Peyer's patch (tissue), 4 donors: Measurements from ENCODE around the gene TMEM266. TPM values are rescaled to one million over a fixed set of nuclear protein-coding genes. Genes with fewer than 3 reads are reported as not detected.

Experiments
- DNase-seq, 3 donors: peaks; one replicate each; pipeline ENCODE4 v3.0.0-alpha.2; 2017 to 2019
- H3K27ac ChIP-seq, 4 donors: fragments of 200-600 bp; sonication (generic); one replicate each; pipeline ENCODE4 v1.5.1; 2016 to 2019
- H3K27me3 ChIP-seq, 2 donors: fragments of 200-600 bp; sonication (generic); one replicate each; pipeline ENCODE4 v1.5.1; 2019
- H3K36me3 ChIP-seq, 3 donors: fragments of 200-600 bp; sonication (generic); one replicate each; pipeline ENCODE4 v1.5.1; 2016 to 2019
- H3K4me1 ChIP-seq, 4 donors: fragments of 200-600 bp; sonication (generic); one replicate each; pipeline ENCODE4 v1.5.1; 2016 to 2019
- H3K4me3 ChIP-seq, 4 donors: fragments of 200-600 bp; sonication (generic); 1 replicate in 3 of 4; 2 replicates in 1 of 4; pipeline ENCODE4 v1.5.1; 2016 to 2019; ENCODE audit warnings: mild to moderate bottlenecking in 1 of 4
- H3K9me3 ChIP-seq, 4 donors: fragments of 200-600 bp; sonication (generic); one replicate each; pipeline ENCODE4 v1.5.1; 2016 to 2019; ENCODE audit warnings: mild to moderate bottlenecking in 1 of 4
- POLR2A ChIP-seq, 2 donors: fragments of 450-650 bp; IDR thresholded peaks; one replicate each; pipeline ENCODE4 v1.5.1; 2017; ENCODE audit warnings: antibody characterized with exemption in 2 of 2, mild to moderate bottlenecking in 2 of 2, moderate library complexity in 2 of 2
- total RNA-seq, 4 donors: library from RNA; depleted of rRNA; stranded (reverse); fragments of >200 nt; gene quantifications; one replicate each; pipeline ENCODE4 v1.1.0, GENCODE V29; 2016
- TF ChIP-seq, protein P1 (sequence below), 6 experiments: fragments of 450-650 bp in 4 of 6; fragments of 200-600 bp in 2 of 6; sonication (generic) in 1 of 6; IDR thresholded peaks; one replicate each; pipeline ENCODE4 v1.5.1; 2017 to 2019; ENCODE audit warnings: antibody characterized with exemption in 6 of 6, mild to moderate bottlenecking in 3 of 6, moderate library complexity in 1 of 6

Gene TMEM266
- total RNA-seq, 4 donors from 2014 or later = not detected

DNA sequence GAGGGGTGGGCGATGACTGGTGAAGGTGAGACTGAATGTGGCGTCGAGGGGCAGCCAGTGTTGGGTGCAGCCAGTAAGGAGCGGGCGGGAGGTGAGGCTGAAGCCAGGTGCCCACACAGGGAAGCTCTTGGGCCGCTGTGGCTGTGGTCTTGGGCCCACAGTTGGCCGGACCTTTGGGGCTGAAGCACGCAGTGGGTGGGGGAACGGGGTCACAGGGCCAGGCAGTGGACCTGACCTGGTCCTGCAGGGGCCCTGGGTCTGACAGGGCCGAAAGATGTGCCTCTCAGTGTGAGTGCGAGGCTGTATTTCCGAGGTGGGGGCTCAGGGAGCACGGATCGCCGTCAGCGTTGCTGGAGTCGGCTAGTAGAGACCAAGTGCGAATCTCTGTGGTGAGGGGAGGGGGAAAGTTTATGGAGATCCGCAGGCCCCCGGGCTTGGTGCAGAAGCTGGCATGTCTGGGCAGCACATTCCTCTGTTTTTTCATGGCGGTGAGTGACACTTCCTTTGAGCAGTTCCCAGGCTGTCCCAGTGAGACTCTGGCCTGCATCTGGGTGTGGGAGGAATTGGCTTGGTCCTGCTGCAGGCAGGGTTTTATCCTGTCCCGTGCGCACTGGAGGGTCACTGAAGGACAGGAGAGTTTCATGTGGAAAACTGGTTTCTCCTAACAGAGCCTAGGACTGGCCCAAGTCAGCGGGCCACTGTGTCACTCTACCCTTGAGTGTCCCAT is 100.8 kb downstream of the TMEM266 start:
- Histone ChIP-seq H3K4me3 (no peak overlapping the region), H3K27me3 (no peaks in the 10 kb centered on the region), H3K27ac (no peak overlapping the region), H3K36me3 (no peaks in the 10 kb centered on the region), H3K4me1 (peaks cover 0 to 10% (median 0%) of the 10 kb centered on the region in 4 donors), H3K9me3 (no peaks in the 10 kb centered on the region)
- no peak for DNase-seq
- TF ChIP-seq, protein P1, sequence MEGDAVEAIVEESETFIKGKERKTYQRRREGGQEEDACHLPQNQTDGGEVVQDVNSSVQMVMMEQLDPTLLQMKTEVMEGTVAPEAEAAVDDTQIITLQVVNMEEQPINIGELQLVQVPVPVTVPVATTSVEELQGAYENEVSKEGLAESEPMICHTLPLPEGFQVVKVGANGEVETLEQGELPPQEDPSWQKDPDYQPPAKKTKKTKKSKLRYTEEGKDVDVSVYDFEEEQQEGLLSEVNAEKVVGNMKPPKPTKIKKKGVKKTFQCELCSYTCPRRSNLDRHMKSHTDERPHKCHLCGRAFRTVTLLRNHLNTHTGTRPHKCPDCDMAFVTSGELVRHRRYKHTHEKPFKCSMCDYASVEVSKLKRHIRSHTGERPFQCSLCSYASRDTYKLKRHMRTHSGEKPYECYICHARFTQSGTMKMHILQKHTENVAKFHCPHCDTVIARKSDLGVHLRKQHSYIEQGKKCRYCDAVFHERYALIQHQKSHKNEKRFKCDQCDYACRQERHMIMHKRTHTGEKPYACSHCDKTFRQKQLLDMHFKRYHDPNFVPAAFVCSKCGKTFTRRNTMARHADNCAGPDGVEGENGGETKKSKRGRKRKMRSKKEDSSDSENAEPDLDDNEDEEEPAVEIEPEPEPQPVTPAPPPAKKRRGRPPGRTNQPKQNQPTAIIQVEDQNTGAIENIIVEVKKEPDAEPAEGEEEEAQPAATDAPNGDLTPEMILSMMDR (IDR thresholded peaks at IDR 0.05) = no peak
- TF ChIP-seq POLR2A (IDR thresholded peaks at IDR 0.05) = no peak

DNA sequence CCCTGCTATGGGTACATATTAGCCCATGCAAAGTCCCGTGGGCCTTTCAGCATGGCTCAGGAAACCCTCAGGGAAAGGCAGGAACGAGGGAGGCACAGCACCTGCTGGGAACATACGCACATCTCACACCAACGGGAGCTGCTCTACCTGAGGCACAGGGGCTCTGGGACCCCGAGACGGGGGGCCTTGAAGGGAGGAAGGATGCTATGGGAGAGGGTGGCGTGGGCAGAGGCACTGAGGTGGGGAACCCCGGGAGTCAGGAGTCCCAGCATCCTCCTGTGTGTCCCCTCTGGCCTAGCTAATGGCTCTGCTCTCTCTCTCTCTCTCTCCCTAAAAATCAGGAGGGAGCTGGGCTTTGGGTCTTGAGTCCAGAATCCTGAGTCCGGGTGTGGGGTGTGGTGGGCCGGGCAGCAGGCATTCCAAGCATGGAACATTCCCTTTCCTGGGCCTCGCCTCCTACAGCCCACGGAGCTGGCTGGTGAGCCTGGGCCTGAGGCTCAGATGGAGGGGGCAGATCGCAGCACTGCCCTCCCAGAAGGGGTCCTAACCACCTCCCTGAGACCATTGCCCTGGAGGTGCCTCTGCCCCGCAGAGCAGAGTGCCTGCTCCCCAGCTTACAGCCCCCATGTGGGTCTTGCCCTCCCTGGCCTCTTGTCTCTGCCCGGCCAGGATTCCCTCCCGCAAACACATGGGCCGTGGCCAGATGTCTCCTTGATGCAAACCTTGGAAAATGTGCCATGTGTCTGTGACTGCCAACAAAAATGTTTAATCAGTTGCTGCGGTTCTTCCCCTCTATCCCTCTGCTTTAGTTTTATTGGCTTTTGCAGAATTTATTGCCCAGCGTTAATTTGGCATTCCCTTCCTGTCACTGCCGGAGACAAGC is 101.6 kb downstream of the TMEM266 start:
- no peak overlapping the region for H3K4me3 ChIP-seq
- no peaks in the 10 kb centered on the region for H3K9me3 ChIP-seq
- H3K27me3 ChIP-seq = no peaks in the 10 kb centered on the region
- DNase-seq = no peak
- H3K27ac ChIP-seq = peak overlapping the region in 1 of 4 donors; percentile 17
- H3K4me1 ChIP-seq = peaks cover 0 to 10% (median 0%) of the 10 kb centered on the region in 4 donors
- TF ChIP-seq, protein P1 (IDR thresholded peaks at IDR 0.05) = no peak
- TF ChIP-seq POLR2A (IDR thresholded peaks at IDR 0.05) = no peak
- H3K36me3 ChIP-seq = no peaks in the 10 kb centered on the region

DNA sequence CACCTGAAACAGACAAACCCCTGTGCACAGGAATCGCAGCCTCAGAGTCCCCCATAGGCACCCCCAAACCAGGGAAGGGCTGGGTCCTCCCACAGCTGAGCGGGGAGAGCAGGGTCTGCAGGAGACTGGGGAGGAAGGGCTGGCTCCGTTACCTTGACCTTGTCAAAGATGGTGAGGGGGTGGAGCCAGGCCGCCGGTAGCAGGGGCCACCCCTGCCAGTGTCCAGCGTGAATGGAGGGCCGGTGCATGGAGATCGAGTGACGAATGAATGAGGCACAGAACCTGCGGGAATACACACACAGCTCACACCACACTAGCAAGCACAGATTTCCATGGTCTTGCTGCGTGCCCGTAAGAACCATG is 102.2 kb downstream of the TMEM266 start:
- H3K9me3 ChIP-seq = no peaks in the 10 kb centered on the region
- H3K27me3 ChIP-seq = no peaks in the 10 kb centered on the region
- no peak overlapping the region for H3K4me3 ChIP-seq
- H3K36me3 ChIP-seq = no peaks in the 10 kb centered on the region
- TF ChIP-seq, protein P1 (IDR thresholded peaks at IDR 0.05) = no peak
- TF ChIP-seq POLR2A (IDR thresholded peaks at IDR 0.05) = no peak
- no peak for DNase-seq
- peaks cover 0 to 10% (median 0%) of the 10 kb centered on the region in 4 donors for H3K4me1 ChIP-seq
- no peak overlapping the region for H3K27ac ChIP-seq

DNA sequence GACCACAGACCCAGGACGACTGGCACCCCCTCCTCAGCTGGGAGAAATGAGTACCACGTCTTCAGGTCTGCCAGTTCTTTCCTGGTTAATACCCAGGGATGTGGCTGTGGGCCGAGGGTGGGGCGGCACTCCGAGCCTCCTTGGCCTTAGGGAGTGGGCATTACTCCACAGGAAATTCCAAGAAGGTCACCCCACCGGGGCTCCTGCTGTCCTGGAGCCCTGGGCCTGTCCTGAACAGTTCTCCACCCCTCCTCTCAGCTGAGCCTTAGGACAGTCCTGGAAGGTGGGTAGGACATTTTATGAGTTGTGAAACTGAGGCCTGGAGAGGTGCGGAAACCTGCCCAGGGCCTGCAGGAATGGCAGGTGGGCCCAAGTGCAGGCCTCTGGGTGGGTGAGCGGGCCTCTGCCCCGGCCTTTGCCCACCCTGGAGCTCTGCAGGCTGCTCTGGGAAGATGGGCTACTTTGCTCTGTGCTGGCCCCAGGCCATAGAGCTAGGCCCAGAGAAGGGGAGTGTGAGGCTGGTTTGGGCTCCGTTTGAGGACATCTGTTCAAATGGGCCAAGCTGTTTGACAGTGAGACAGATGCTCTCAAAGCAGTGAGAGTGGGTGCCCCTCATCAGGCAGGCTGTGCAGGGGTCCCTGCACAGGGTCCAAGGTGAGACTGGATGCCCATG is 103.1 kb downstream of the TMEM266 start:
- Histone ChIP-seq H3K27me3 (no peaks in the 10 kb centered on the region), H3K9me3 (no peaks in the 10 kb centered on the region), H3K4me1 (peaks cover 0 to 10% (median 0%) of the 10 kb centered on the region in 4 donors), H3K27ac (peak overlapping the region; percentile 43 to 68 (median 52)), H3K4me3 (no peak overlapping the region), H3K36me3 (no peaks in the 10 kb centered on the region)
- TF ChIP-seq, protein P1 (IDR thresholded peaks at IDR 0.05) = no peak
- no peak for TF ChIP-seq POLR2A (IDR thresholded peaks at IDR 0.05)
- no peak for DNase-seq

DNA sequence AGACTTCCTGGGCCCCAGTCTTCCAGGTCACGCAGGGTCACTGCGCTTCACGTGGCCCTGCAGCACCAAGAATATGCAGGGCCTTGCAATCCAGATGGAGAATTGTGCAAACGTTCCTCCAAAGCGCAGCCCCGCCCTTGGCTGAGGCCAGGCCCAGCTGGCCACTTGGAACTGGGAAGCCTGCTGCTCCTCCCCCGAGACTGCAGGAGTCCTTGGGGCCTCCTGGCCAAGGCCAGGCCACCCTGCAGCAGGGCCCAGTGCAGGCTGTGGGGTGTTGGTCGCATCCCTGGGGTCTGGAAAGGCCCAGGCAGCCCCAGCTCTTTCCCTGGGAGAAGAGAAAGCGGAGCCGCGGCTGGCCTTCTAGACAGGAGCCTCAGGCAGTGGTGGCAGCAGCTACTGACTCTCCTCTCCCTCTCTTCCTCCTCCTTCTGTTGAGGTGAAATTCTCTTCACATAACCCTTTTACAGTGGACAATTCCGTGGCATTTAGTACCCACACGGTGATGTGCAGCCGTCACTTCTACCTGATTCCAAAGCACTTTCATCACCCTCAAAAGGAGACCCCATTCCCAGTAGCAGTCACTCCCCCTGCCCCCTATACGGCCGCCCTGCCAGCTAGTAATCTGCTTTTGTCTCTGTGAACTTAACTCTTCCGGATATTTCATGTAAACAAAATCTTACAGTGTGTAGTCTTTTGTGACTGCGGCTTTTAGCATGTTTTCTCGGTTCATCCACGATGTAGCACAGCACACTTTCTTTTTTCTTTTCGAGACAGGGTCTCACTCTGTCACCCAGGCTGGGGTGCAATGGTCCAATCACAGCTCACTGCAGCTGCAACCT is 103.9 kb downstream of the TMEM266 start:
- Histone ChIP-seq H3K27me3 (no peaks in the 10 kb centered on the region), H3K4me1 (peaks cover 0 to 10% (median 0%) of the 10 kb centered on the region in 4 donors), H3K27ac (peak overlapping the region; percentile 43 to 68 (median 52)), H3K36me3 (no peaks in the 10 kb centered on the region), H3K4me3 (no peak overlapping the region), H3K9me3 (no peaks in the 10 kb centered on the region)
- TF ChIP-seq, protein P1 (IDR thresholded peaks at IDR 0.05) = no peak
- TF ChIP-seq POLR2A (IDR thresholded peaks at IDR 0.05) = no peak
- DNase-seq = peak in 2 of 3 donors; percentile 19 to 70
